BE2C (cell line): Measurements from ENCODE around the gene IKBKE.

ENCODE experiments used
- DNase-seq: peaks from one replicate; pipeline ENCODE4 v3.0.0-alpha.2; 2020
- H3K27me3 ChIP-seq: fragments of 250-450 bp; sonication (Bioruptor Pico); 2 replicates; pipeline ENCODE4 v1.5.1; 2020; ENCODE audit warnings: mild to moderate bottlenecking
- H3K36me3 ChIP-seq: fragments of 250-450 bp; sonication (Bioruptor Pico); 2 replicates; pipeline ENCODE4 v1.5.1; 2020; ENCODE audit warnings: mild to moderate bottlenecking
- H3K4me1 ChIP-seq: fragments of 250-450 bp; sonication (Bioruptor Pico); 2 replicates; pipeline ENCODE4 v1.5.1; 2020
- H3K4me3 ChIP-seq: 2 replicates; pipeline ENCODE4 v1.5.1; 2011; ENCODE audit warnings: low read depth, low read length
- H3K9me3 ChIP-seq: fragments of 250-450 bp; sonication (Bioruptor Pico); 2 replicates; pipeline ENCODE4 v1.5.1; 2020
- CTCF ChIP-seq: IDR thresholded peaks from 2 replicates; pipeline ENCODE4 v1.5.1; 2012; ENCODE audit warnings: mild to moderate bottlenecking, low read depth, low read length

Gene IKBKE

GRCh38 chr1:206495493-206496046 is 25.3 kb downstream of the IKBKE start:
- Histone ChIP-seq H3K4me3 (no peak overlapping the region), H3K36me3 (no peaks in the 10 kb centered on the region), H3K4me1 (no peaks in the 10 kb centered on the region), H3K9me3 (no peaks in the 10 kb centered on the region), H3K27me3 (no peaks in the 10 kb centered on the region)
- no peak for DNase-seq
- no peak for TF ChIP-seq CTCF

GRCh38 chr1:206496131-206496793 is 26.0 kb downstream of the IKBKE start:
- no peak for DNase-seq
- TF ChIP-seq CTCF, result no peak

DNA sequence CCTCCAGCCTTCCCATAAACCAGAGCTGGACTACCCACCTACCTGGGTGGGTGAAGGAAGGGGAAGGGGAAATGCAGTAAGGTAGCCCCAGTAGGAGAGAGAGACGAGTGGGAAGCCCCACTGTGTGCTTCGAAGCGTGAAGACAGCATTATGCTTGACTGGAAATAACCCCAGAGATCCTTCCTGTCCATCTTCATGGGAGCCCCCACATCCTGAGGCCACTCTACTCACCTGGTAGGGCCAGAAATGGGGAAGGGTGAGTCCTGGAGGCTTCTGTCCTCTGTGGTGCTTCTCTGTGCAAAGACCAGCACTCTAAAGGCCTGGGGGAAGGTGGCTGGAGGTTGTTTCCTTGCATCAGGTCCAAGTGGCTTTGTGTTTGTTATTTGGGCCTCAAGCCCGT is 27.1 kb downstream of the IKBKE start:
- H3K9me3 ChIP-seq, result no peaks in the 10 kb centered on the region
- H3K4me3 ChIP-seq, result no peak overlapping the region
- H3K36me3 ChIP-seq, result no peaks in the 10 kb centered on the region
- no peak for TF ChIP-seq CTCF
- peaks cover 9% of the 10 kb centered on the region; the same call in 1 of the 2 replicates for H3K27me3 ChIP-seq
- DNase-seq, result no peak
- no peaks in the 10 kb centered on the region for H3K4me1 ChIP-seq

More at GRCh38 chr1:206496131-206496793, 26.0 kb downstream of the IKBKE start:
- H3K4me1 ChIP-seq, result no peaks in the 10 kb centered on the region
- H3K27me3 ChIP-seq, result no peaks in the 10 kb centered on the region
- H3K36me3 ChIP-seq, result no peaks in the 10 kb centered on the region
- no peaks in the 10 kb centered on the region for H3K9me3 ChIP-seq
- H3K4me3 ChIP-seq, result no peak overlapping the region

DNA sequence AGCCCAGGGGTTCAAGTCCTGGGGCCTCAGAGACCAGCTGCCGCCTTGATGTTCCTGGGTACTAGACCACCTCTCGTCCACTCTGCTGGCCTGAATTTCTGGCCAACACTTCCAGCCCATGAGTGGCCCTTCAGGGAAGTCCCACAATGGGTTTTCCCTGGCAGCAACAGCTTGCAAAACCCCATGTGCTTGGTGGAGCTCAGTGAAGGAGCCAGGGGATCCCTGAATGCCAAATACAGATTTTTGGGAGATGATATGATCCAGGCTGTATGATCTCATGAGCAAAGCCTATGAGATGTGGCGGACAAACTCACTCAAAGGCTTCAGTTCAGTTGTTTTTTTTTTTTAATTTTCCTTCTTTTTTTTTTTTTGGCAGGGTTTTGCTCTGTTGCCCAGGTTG is 27.5 kb downstream of the IKBKE start:
- H3K4me3 ChIP-seq, result no peak overlapping the region
- no peak for TF ChIP-seq CTCF
- no peaks in the 10 kb centered on the region for H3K4me1 ChIP-seq
- no peak for DNase-seq
- H3K36me3 ChIP-seq, result no peaks in the 10 kb centered on the region
- H3K9me3 ChIP-seq, result no peaks in the 10 kb centered on the region
- peaks cover 13% of the 10 kb centered on the region for H3K27me3 ChIP-seq

DNA sequence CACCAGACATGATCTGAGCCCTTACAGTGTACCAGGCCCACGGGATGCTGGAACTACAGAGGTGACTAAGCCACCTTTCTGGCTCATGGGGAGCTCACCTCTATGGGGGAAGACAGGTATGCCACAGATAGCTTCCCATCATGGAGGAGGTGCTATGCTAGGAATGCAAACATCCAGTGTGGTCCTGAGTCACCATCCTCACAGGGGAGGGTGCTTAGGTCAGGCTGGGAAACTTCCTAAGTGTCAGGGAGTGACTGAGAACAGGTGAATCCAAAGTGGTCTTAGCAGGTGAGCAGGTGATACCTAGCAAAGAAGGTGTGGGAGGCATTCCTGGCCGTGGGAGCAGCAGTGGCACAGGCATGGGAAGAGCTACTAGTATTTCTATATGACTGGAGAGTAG is 28.4 kb downstream of the IKBKE start:
- H3K4me3 ChIP-seq, result no peak overlapping the region
- no peak for DNase-seq
- H3K36me3 ChIP-seq, result no peaks in the 10 kb centered on the region
- H3K4me1 ChIP-seq, result no peaks in the 10 kb centered on the region
- H3K9me3 ChIP-seq, result no peaks in the 10 kb centered on the region
- TF ChIP-seq CTCF, result no peak
- peaks cover 22% of the 10 kb centered on the region for H3K27me3 ChIP-seq

GRCh38 chr1:206500046-206500445 is 29.8 kb downstream of the IKBKE start:
- TF ChIP-seq CTCF, result no peak
- H3K4me1 ChIP-seq, result no peaks in the 10 kb centered on the region
- H3K27me3 ChIP-seq, result peaks cover 36% of the 10 kb centered on the region
- no peak for DNase-seq
- H3K36me3 ChIP-seq, result no peaks in the 10 kb centered on the region
- no peaks in the 10 kb centered on the region for H3K9me3 ChIP-seq
- no peak overlapping the region for H3K4me3 ChIP-seq
